Measurements from ENCODE around the gene MSI2. TPM values are rescaled to one million over a fixed set of nuclear protein-coding genes. Genes with fewer than 3 reads are reported as not detected.
A peak's percentile ranks its signal among the peaks of the same experiment; 100 is the strongest.

Gene MSI2
- total RNA-seq, 2 donors from 2014 or later = 53.1 to 74.0 TPM

DNA sequence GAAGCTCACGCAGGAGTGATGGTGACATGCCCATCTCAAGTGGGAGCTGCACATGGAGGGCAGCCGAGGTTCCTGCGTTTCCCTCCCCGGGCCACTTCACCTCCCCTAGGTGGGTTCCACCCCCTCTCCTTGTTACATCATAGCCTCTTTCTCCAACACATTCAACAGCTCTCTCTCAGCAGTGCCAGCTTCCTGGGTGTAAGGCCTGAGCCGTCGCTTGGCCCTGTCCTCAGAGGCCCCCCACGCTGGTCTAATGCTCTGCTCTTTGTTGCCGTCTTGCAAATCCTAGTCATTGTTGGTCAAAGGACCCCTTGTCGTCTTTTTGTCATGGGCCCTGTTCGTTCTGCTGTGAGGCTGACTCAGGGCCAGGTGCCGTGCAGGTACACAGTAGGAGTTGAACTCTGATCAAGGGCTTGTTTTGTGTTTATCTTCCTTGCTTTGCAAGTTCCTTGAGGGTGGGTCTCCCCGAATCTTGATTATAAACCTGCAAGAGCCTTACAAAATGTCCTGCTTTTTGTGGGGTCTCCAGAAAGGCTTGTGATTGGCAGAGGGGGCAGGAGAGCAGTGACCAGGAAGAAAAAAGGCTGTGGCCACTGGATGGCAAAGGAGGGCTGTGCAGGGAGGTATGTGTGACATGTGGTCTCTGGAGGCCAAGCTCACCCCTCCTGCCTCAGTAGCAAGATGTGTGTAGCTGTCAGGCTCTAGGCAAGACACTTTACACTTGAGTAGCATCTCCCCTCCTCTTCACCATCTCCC is 352.2 kb downstream of the MSI2 start:
- intact Hi-C loops (cut with DNase I) = loop anchor here (10.0 kb wide), 1 partner anchor 226 kb away; no protein-coding TSS in a partner anchor
- WGBS = 91% methylated on average over 12 of the region's 12 CpGs
- TF ChIP-seq POLR2A (IDR thresholded peaks at IDR 0.05) = no peak
- no peak for TF ChIP-seq POLR2AphosphoS5 (IDR thresholded peaks at IDR 0.05)
- TF ChIP-seq CTCF (IDR thresholded peaks at IDR 0.05) = no peak

GRCh38 chr17:57609125-57609877 is 353.0 kb downstream of the MSI2 start:
- TF ChIP-seq POLR2AphosphoS5 (IDR thresholded peaks at IDR 0.05) (no peak), CTCF (IDR thresholded peaks at IDR 0.05) (peak in 1 of 4 experiments; percentile 26), POLR2A (IDR thresholded peaks at IDR 0.05) (no peak)
- no peak for DNase-seq (ENCODE audit: low spot score)
- 73% methylated on average over 11 of the region's 11 CpGs for WGBS
- no peaks in the 10 kb centered on the region for H3K9me3 ChIP-seq
- no peak overlapping the region for H3K4me3 ChIP-seq
- intact Hi-C loops (cut with DNase I) = loop anchor here (10.0 kb wide), 1 partner anchor 226 kb away; no protein-coding TSS in a partner anchor
- peaks cover 16% of the 10 kb centered on the region for H3K4me1 ChIP-seq (replicated peaks)
- H3K27ac ChIP-seq = no peak overlapping the region
- H3K27me3 ChIP-seq (replicated peaks; ENCODE audit: insufficient read depth) = no peaks in the 10 kb centered on the region
- no peaks in the 10 kb centered on the region for H3K36me3 ChIP-seq

More for the DNA sequence above, 352.2 kb downstream of the MSI2 start:
- Histone ChIP-seq H3K4me1 (replicated peaks) (peaks cover 16% of the 10 kb centered on the region), H3K9me3 (no peaks in the 10 kb centered on the region), H3K27ac (no peak overlapping the region), H3K36me3 (no peaks in the 10 kb centered on the region), H3K27me3 (replicated peaks; ENCODE audit: insufficient read depth) (no peaks in the 10 kb centered on the region), H3K4me3 (no peak overlapping the region)
- no peak for DNase-seq (ENCODE audit: low spot score)

DNA sequence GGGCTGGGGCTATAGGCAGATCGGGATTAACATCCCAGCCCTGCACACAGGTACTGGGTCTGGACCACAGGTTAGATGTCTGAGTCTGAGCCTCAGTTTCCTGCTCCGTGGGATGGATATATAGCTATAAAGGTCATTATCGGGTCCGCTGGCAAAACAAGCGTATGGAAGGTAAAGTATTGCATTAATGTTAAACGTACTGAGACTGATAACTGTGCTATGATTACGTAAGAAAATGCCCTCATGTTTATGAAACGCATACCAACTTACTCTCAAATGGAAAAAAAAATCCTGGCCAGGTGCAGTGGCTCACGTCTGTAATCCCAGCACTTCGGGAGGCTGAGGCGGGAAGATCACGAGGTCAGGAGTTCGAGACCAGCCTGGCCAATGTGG is 353.6 kb downstream of the MSI2 start:
- Histone ChIP-seq H3K36me3 (no peaks in the 10 kb centered on the region), H3K4me3 (no peak overlapping the region), H3K27ac (no peak overlapping the region), H3K4me1 (replicated peaks) (peaks cover 15% of the 10 kb centered on the region), H3K9me3 (no peaks in the 10 kb centered on the region), H3K27me3 (replicated peaks; ENCODE audit: insufficient read depth) (no peaks in the 10 kb centered on the region)
- TF ChIP-seq POLR2AphosphoS5 (IDR thresholded peaks at IDR 0.05) = no peak
- WGBS = 90% methylated on average over 13 of the region's 13 CpGs
- DNase-seq (ENCODE audit: low spot score) = no peak
- intact Hi-C loops (cut with DNase I) = loop anchor here (10.0 kb wide), 1 partner anchor 225 kb away; no protein-coding TSS in a partner anchor

- TF ChIP-seq CTCF (IDR thresholded peaks at IDR 0.05) (no peak), POLR2AphosphoS5 (IDR thresholded peaks at IDR 0.05) (no peak), POLR2A (IDR thresholded peaks at IDR 0.05) (no peak)
- no peak overlapping the region for H3K27ac ChIP-seq
- no peaks in the 10 kb centered on the region for H3K27me3 ChIP-seq (replicated peaks; ENCODE audit: insufficient read depth)
- intact Hi-C loops (cut with DNase I) = no loop called here
- no peaks in the 10 kb centered on the region for H3K36me3 ChIP-seq
- DNase-seq (ENCODE audit: low spot score) = no peak
- 59% methylated on average over 11 of the region's 12 CpGs for WGBS
- H3K4me1 ChIP-seq (replicated peaks) = no peaks in the 10 kb centered on the region
- H3K4me3 ChIP-seq = no peak overlapping the region
- no peaks in the 10 kb centered on the region for H3K9me3 ChIP-seq
These were observed 356.1 kb downstream of the MSI2 start for GRCh38 chr17:57612202-57613071.

- Histone ChIP-seq H3K27me3 (replicated peaks; ENCODE audit: insufficient read depth) (no peaks in the 10 kb centered on the region), H3K4me1 (replicated peaks) (no peaks in the 10 kb centered on the region), H3K4me3 (no peak overlapping the region), H3K27ac (no peak overlapping the region), H3K36me3 (no peaks in the 10 kb centered on the region), H3K9me3 (no peaks in the 10 kb centered on the region)
- TF ChIP-seq POLR2AphosphoS5 (IDR thresholded peaks at IDR 0.05) = no peak
- no peak for TF ChIP-seq POLR2A (IDR thresholded peaks at IDR 0.05)
- no peak for TF ChIP-seq CTCF (IDR thresholded peaks at IDR 0.05)
- 90% methylated on average over 3 of the region's 3 CpGs for WGBS
- DNase-seq (ENCODE audit: low spot score) = no peak
- intact Hi-C loops (cut with DNase I) = no loop called here
These were observed 358.4 kb downstream of the MSI2 start for GRCh38 chr17:57614742-57615141.
